ENCODE data around the gene CCNO.

- TF ChIP-seq CTCF (IDR thresholded peaks at IDR 0.05; ENCODE audit: low read length) (no peak), EZH2phosphoT487 (IDR thresholded peaks at IDR 0.05; ENCODE audit: low read length) (no peak), EZH2 (optimal IDR thresholded peaks at IDR 0.05; ENCODE audit: low read depth, low read length) (no peak)
These were observed 980 bp downstream of the CCNO start for GRCh38 chr5:55232271-55232984.
